Stimulated activated CD4-positive, alpha-beta T cell treated with anti-CD3 and anti-CD28 coated beads, Interleukin-4, amount 100 ng/mL, for 24 hours (primary cell): ENCODE measurements around the gene SKIL.

Source experiments
- DNase-seq: peaks from one replicate; pipeline ENCODE4 v3.0.0-alpha.2; 2020

Gene SKIL

DNA sequence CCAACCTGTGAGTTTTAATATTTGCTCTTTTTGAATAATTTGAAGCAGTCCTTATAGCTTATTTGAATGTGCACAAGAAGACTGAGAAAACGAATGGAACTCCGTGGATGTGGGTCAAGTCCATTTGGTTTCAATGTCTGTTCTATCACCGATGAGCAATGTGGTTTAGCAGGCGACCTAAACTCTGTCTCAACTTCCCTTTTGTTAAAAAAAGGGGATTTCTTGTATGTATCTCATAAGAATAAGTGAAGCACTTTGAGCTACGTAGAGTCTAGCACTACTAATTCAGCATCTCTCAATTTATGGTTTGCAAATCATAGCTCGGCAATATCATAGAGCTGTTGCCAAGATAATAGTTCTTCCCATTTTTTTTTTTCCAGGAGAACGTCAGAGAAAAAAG lies 4.6 kb upstream of the SKIL start:
- no peak for DNase-seq

DNA sequence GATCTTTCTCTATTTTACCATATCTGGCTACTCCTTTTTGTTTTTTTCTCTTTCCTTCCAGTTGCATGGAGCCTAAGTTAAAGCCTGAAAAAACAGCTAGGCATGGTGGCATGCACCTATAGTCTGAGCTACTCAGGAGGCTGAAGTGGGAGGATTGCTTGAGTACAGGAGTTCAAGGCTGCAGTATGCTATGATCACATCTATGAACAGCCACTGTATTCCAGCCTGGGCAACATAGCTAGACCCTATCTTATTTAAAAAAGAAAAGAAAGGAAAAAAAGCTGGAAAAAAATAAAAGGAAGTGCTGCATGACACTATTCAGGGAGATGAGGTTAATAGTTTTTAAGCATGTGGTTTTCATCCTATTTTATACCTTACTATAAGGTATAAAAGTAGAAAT lies 4.0 kb upstream of the SKIL start:
- DNase-seq: no peak

DNA sequence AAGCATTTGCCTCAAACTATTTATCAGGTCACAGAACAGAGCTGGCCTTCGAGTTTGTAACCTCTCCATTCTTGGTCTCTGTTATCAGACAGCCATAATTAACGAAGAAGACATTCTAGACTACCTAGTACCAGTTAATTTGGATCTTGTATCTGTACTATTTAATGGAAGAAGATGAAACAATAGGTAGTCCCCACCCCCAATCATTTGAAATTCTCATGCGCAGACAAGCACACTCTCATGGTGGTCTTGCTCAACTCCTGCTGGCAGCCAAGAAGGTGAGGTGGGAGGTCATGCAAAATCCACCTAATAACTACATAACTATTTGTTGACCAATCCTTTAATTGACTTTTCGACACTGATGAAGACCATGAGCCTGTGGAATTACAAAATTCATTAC lies 2.8 kb upstream of the SKIL start:
- DNase-seq: no peak

DNA sequence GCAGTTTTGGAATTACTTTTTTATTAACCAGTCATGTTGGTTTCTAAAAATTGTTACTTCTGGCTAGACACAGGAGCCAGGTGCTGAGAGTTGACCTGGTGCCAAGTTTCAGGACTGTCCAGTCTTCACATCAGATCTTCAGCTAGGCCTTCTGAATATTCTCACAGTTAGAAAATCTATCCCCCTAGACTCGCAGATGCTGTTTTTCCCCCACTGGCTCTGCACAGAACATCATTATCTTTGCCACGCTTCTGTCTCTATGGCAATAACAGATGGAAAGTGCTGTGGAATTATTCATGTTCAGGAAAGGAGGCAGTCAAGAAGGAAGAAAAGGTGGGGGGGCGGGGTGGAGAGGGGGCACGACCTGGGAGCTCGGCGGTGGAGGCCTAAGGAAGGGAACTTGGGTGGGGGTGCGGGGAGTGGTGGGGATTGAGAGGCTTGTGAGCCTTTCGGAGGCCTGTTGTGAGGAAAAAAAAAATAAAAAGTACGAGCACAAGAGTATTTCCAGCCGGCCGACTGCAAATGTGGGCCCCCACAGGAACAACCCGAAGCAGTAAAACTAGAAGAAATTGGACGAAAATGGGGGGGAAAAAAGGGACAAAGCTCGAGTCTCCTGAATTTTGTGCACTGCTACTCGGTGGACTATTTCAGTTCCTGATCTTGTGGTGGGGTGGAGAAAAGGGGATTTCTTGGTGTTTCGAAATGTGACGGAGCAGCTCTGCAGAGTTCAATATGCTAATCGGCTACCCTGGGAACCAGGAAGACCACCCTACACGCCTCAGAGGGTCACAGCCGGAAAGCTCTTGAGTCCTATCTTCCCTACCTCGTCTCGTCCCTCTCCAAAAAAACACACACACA lies 1.5 kb upstream of the SKIL start:
- peak; percentile 8 for DNase-seq

DNA sequence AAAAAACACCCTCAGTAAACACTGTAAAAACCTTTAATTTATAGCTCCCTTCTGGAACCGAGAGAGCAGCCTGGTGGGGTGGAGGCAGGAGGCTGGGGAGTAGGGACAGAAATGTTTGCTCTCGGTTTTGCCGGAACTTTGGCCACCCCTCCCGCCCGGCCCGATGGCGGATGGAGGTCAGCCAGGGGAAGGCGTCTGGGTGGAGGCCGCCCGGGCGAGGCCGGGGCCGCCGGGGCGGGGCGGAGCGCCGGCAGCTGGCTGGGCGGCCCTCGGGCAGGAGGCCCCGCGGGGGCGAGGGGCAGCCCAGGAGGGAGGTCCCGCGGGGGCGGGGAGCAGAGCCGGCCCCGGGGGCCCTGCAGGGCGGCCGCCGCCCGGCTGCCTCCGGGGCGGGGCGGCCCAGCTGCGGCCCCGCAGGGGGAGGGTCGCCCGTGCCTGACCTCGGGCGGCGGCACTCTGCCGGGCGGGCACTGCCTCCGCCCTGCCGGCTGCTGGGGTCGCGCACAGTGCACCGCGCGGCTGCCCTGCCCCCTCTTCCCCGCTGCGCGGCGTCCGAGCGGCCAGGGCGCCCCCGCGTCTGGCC lies 829 bp upstream of the SKIL start:
- DNase-seq: peak; percentile 50

DNA sequence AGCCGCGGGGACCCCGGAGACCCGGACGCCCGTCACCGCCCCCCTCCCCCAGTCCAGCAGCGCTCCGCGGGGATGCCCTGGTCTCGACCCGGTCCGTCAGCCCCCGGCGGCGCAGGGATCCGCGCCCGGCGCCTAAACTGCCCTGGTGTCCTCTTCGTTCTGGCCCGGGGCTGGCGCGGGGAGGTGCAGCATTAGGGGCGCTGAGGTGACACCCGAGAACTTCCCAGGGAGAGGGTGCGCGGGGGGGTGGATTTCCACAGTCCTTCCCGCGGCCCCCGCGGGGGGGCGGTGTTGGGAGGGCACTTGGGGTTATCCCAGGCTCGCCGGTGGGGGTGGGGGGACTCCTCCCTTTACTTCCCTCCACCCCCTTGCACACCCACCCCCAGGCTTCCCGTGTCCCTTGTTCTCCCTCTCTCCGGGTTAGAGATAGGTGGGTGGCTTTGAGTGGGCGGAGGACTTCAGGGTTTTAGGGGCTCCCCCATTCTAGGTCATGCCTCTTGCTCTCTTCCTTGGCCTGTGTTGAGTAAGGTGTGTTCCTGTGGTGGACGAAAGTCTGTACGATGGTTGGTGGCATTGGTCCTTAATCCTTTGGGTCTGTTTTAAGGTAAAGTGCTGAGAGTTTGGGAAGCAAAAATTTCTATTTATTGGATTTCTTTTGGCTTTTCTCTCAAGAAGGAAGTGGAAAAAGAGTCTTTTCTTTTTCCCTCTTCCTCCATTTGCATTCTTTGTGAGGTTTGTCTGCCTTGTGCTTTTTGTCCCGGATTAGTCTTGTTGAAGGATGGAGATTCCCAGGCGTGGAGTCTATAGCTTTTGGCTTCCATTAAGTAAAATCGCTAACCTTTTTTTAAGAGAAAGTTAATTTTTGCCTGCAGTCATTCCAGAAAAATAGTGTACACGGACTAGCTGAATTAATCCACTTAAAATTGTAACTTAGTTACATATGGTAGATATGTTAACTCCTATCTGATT lies 811 bp downstream of the SKIL start:
- peak; percentile 72 for DNase-seq

DNA sequence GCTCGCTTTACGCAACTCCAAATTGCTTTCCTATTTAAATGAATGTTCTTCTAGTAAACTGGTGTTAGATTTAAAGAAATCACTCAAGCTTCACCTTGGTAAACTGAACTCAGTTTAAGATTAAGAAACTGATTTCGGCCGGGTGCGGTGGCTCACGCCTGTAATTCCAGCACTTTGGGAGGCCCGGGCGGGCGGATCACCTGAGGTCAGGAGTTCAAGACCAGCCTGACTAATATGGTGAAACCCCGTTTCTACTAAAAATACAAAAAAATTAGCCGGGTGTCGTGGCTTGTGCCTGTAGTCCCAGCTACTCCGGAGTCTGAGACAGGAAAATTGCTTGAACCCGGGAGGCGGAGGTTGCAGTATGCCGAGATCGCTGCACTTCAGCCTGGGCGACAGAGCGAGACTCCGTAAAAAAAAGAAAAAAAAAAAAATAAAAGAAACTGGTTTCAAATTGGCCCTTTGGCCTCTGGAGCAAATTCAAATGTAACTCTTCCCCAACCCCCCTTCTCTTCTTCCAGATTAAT lies 1.7 kb downstream of the SKIL start:
- DNase-seq: no peak

DNA sequence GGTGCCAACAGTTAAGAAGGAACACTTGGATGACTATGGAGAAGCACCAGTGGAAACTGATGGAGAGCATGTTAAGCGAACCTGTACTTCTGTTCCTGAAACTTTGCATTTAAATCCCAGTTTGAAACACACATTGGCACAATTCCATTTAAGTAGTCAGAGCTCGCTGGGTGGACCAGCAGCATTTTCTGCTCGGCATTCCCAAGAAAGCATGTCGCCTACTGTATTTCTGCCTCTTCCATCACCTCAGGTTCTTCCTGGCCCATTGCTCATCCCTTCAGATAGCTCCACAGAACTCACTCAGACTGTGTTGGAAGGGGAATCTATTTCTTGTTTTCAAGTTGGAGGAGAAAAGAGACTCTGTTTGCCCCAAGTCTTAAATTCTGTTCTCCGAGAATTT lies 3.0 kb downstream of the SKIL start:
- no peak for DNase-seq

DNA sequence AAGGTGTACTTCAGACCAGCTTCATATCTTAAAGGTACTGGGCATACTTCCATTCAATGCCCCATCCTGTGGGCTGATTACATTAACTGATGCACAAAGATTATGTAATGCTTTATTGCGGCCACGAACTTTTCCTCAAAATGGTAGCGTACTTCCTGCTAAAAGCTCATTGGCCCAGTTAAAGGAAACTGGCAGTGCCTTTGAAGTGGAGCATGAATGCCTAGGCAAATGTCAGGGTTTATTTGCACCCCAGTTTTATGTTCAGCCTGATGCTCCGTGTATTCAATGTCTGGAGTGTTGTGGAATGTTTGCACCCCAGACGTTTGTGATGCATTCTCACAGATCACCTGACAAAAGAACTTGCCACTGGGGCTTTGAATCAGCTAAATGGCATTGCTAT lies 3.4 kb downstream of the SKIL start:
- DNase-seq: no peak

DNA sequence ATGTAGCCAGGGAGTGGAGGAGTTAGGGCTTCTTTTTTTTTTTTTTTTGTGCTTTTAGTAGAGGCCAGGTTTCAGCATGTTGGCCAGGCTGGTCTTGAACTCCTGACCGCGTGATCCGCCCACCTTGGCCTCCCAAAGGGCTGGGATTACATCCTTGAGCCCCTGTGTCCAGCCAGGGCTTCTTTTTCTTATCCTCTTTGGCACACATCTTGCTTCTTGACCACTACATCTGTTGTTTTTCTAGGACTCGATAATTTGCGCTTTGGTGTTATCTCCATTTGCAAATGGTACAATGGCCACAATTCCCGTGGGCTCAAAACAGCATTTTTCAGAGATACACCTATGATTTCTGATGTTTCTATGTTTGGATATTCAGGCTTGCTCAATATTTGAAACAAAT lies 4.2 kb downstream of the SKIL start:
- DNase-seq: no peak

DNA sequence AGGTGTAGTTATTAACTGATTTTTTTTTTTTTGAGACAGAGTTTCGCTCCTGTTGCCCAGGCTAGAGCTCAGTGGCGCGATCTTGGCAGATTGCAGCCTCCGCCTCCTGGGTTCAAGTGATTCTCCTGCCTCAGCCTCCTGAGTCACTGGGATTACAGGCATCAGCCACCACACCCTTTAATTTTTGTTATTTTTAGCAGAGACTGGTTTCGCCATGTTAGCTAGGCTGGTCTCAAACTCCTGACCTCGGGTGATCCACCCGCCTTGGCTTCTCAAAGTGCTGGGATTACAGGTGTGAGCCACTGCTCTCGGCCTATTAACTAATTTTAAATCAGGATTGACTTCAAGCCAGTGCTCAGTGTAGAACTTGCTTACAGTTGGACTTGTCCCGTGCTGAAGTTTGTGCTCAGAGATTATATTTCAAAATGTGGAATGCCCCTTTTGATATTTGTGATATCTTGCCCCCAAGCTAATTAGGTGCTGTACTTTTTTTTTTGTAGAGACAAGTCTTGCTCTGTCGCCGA lies 6.0 kb downstream of the SKIL start:
- DNase-seq: no peak

DNA sequence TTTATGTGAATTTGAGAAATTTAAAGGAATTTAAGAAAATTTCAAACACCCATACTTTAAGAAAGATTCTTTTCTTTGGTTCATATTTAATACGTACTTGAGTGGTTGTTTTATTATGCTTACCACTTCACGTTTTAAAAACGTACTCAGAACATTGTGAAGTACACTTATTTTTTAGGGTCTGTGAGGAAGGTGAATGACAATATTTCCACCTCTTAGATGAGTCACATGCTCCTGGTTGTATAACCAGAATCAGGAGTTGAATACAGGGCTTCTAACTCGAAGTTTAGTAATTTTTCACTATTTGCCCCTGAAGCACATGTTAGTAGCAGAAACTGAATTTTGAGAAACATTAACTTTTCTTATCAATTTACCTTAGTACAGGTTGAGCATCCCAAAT lies 7.5 kb downstream of the SKIL start:
- DNase-seq: no peak

DNA sequence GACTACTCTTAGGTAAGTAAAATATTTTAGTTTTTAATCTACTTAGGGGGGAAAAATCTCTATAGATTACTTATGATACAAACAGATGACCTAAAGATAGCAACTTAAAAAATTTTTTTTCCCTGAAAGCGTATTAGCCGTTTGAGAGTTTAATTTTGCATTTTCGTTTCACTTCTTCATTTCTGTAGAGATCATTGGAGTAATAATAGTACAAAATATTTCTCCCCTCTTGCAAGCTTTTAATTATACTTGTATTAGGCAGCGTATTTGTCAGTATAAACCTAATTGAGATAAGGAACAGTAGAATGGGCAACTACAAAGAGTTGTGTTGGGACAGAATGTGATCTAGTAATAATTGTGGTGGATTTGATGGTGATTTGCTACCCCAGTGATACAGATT lies 10.3 kb downstream of the SKIL start:
- DNase-seq: no peak

DNA sequence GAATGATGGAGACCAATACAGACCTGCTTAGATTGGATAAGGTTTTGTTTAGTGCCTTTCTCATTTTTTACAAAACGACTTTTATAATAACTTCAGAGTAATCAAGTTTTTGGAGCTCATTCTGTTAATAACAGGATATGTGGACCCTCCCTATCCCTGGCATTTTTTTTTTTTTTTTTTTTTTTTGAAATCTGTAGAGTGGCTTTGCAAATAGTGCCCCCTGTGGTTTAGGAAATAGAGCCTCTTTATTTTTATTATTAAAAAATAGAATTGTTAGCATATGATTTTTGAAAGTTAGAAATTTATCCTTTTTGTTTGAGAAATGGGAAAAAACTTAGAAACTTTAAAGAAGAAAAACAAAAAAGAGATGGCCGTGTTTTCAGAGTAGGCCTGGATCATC lies 11.4 kb downstream of the SKIL start:
- DNase-seq: no peak

DNA sequence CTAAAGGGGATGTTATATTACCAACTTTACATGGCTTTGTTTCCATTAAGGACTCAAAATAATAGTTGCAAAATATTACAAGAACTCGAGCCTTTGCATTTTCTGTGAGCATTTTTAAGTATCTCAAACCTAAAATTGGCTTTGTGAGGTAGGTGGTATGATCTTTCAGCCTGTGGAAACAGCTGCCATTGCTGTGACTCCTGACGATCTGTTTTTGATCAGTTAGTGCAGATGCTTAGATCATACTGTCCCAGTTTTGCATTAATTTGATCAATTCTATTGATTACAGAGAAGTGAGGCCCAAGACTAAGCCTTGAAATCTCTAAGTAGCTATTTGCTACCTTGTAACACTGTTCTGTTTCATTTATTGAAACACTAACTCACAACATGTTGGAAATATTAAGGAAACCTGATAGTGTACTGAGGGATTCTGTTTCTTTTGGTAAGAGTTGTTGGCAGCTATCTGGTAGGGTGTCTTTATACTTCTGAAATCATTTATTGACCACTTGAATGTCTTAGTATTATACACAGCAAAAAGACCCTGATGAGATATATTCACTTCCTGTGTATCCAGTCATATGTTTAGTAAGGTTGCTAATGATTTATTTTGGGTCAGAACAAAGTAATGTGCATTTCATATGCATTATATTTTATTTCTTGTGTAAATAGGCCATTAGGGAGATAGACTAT lies 14.8 kb downstream of the SKIL start:
- DNase-seq: no peak

DNA sequence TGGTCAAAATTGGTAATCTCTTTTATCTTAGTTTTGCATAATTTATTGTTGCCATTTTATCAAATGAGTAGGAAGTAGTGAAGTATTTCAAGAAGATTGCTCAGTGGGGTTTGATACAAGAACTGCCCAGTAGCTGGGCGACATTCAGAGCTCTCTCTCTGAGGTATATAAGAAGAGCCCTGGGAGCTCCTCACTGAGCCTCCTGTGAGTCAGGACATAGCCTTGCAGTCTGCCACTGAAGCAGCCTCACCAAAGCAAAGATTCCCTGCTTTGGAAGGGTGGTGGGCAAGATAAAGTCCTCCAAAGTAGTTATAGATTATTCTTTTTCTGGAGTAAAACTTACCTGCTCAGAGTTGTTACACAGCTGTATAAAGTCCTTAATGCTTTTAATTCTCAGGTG lies 26.1 kb downstream of the SKIL start:
- DNase-seq: no peak

DNA sequence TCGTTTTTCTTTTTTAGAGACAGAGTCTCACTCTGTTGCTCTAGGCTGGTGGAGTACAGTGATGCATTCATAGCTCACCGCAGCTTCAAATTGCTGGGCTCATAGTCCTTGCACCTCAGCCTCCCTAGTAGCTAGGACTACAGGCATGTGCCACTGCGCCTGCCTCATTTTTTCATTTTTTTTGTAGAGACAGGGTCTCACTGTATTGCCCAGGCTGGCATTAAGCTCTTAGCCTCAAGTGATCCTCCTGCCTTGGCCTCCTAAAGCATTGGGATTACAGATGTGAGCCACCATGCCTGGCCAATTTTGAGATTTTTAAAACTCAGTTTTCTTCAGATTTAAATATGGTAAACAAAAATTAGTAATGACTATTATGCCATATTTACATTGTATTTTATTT lies 29.0 kb downstream of the SKIL start:
- no peak for DNase-seq

DNA sequence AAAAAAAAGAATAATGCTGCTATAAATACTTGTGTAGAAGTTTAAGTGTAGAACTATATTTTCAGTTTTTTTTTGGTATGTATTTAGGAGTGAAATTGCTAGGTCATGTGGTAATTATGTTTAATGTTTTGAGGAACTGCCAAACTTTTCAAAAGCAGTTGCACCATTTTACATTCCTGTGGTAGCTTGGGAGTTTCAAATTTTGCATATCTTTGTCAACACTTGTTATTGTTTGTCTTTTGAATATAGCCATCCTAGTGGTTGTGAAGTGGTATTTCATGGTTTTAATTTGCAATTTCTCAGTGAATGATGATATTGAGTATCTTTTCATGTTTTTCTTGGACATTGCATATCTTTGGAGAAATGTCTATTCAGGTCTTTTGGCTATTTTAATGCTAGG lies 30.4 kb downstream of the SKIL start:
- no peak for DNase-seq

DNA sequence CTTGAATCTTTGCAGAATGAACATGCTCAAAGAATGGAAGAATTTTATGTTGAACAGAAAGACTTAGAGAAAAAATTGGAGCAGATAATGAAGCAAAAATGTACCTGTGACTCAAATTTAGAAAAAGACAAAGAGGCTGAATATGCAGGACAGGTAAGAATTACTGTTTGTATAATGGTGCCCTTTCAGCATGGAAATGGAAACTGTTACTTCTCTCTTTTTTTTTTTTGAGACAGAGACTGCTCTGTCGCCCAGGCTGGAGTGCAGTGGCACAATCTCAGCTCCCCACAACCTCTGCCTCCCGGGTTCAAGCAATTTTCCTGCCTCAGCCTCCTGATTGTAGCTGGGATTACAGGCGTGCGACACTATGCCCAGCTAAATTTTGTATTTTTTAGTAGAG lies 33.6 kb downstream of the SKIL start:
- DNase-seq: no peak

DNA sequence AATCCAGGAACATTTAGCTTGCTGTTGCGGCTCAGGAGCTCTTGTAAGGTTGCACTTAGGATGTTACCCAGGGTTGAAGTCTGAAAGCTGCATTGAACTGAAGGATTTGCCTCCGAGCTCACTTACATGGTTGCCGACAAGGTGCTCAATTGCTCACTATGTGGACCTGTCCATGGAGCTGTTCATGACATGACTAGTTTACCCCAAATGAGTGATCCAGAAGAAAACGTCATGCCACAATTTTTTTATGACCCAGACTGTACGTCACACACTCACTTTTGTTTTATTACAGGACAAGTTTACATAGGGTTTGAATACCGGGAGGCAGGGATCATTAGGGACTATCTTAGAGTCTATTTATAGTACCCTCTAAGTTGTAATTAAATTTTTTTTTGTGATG lies 40.2 kb downstream of the SKIL start:
- DNase-seq: no peak

DNA sequence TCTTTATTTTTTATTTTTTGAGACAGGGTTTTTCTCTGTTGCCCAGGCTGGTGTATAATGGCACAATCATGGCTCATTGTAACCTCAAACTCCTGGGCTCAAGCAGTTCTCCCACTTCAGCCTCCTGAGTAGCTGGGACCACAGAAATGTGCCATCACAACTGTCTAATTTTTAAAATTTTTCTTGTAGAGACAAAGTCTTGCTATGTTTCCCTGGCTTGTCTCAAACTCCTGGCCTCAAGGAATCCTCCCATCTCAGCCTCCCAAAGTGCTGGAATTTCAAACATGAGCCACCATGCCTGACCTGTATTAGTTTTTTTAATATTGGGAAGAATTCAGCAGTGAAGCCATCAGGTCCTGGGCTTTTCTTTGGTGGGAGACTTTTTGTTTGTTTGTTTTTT lies 47.6 kb downstream of the SKIL start:
- DNase-seq: no peak

DNA sequence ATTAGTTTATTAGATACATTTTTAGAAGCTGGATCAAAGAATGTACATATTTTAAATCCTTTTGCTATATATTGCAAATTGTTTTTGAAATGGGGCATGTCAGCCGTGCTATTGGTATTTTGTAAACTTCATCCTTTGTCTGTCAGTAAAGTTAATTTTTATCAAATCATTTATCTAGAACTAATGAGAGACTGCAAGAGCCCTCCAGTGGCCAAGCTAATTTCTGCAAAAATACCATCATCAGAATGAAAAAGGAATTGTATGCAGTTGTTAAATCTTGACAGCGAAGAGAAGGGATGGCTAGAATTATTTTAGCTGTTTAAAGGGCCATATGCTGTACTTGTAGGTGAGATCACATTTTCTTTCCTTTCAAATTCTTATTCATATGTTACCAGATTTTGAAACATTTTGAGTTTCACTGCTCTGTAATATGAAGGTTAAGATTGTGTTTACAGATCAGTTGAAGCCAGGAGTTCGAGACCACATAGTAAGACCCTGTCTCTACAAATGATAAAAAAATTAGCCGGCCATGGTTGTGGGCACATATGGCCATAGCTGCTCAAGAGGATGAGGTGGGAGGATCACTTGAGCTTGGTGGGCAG lies 53.0 kb downstream of the SKIL start:
- DNase-seq: no peak
